DND-41 (cell line): Measurements from ENCODE around the gene PLD1.

Experiments used
- ATAC-seq: fragments of 200-7000 bp; cut with Tn5 transposase; 3 replicates; pipeline ENCODE4 v1.9.1; 2021; ENCODE audit warnings: low read depth; ENCODE audit not compliant: insufficient read depth
- DNase-seq: peaks from one replicate; pipeline ENCODE4 v3.0.0-alpha.2; 2020
- H2AFZ ChIP-seq: 2 replicates; pipeline ENCODE4 v1.6.0; 2012; ENCODE audit warnings: low read depth, low read length
- H3K27ac ChIP-seq: 2 replicates; pipeline ENCODE4 v1.5.1; 2012; ENCODE audit warnings: low read length, inconsistent platforms
- H3K27me3 ChIP-seq: fragments of 200-600 bp; sonication (generic); 2 replicates; pipeline ENCODE4 v1.6.0; 2012; ENCODE audit warnings: low read length, mild to moderate bottlenecking, inconsistent platforms; ENCODE audit not compliant: insufficient read depth, poor library complexity
- H3K36me3 ChIP-seq: 2 replicates; pipeline ENCODE4 v1.5.1; 2012; ENCODE audit warnings: low read length, inconsistent platforms; ENCODE audit not compliant: insufficient read depth
- H3K4me1 ChIP-seq: 2 replicates; pipeline ENCODE4 v1.5.1; 2012; ENCODE audit warnings: mild to moderate bottlenecking, low read length; ENCODE audit not compliant: insufficient read depth
- H3K4me2 ChIP-seq: 2 replicates; pipeline ENCODE4 v1.6.0; 2012; ENCODE audit warnings: mild to moderate bottlenecking, moderate library complexity, low read length, inconsistent platforms; ENCODE audit not compliant: insufficient read depth
- H3K4me3 ChIP-seq, 2 experiments: fragments of 200-600 bp in 1 of 2; shearing (Covaris generic) in 1 of 2; 2 replicates each; pipeline ENCODE4 v1.5.1; 2012 to 2016; ENCODE audit warnings: inconsistent platforms in 2 of 2, low read length in 2 of 2, mild to moderate bottlenecking in 2 of 2, low read depth in 1 of 2, moderate library complexity in 1 of 2
- H3K79me2 ChIP-seq: 2 replicates; pipeline ENCODE4 v1.6.0; 2012; ENCODE audit warnings: low read length, inconsistent platforms; ENCODE audit not compliant: insufficient read depth
- H3K9ac ChIP-seq: 2 replicates; pipeline ENCODE4 v1.6.0; 2012; ENCODE audit warnings: low read depth, mild to moderate bottlenecking, inconsistent platforms, low read length, moderate library complexity
- H3K9me3 ChIP-seq: 2 replicates; pipeline ENCODE4 v1.5.1; 2012; ENCODE audit warnings: low read length, moderate library complexity, mild to moderate bottlenecking, inconsistent platforms; ENCODE audit not compliant: insufficient read depth, severe bottlenecking
- H4K20me1 ChIP-seq: 2 replicates; pipeline ENCODE4 v1.6.0; 2012; ENCODE audit warnings: low read length; ENCODE audit not compliant: insufficient read depth
- EZH2 ChIP-seq: IDR thresholded peaks from 3 replicates; pipeline ENCODE4 v1.6.1; 2012; ENCODE audit warnings: borderline replicate concordance, low read depth, mild to moderate bottlenecking, moderate library complexity, low read length, inconsistent platforms; ENCODE audit not compliant: severe bottlenecking
- TF ChIP-seq, protein P1 (sequence below): IDR thresholded peaks from 2 replicates; pipeline ENCODE4 v1.5.1; 2012; ENCODE audit warnings: borderline replicate concordance, low read length, moderate library complexity, mild to moderate bottlenecking; ENCODE audit not compliant: poor library complexity, severe bottlenecking; ENCODE audit errors: extremely low read depth

The PLD1 gene

DNA sequence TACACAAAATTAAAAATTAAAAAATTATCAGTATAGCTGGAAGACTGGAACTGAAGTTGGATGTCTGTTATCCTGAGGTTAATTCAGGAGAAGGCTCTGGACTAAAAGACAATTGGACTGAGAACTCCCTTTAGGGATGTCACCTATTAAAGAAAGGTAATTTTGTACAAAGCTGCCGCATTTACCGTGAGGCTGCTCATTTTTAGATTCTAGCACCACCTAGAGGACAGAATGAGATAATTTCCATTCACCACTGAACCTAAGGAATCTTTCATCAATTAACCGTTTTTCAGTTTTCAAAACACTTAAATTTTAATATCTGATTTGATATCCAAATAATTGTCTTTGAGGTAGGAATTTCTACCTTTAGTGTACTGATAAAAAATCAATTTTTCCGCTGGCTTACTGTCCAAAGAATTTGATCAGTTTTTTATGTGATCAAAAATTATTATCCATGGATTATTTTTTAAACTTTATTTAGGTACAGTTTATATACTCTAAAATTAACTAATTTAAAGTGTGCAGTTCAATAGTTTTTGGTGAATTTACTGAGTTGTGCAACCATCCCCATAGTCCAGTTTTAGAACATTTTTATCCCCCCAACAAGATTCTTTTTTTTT lies 243.4 kb downstream of the PLD1 start:
- TF ChIP-seq EZH2: no peak
- TF ChIP-seq, protein P1, sequence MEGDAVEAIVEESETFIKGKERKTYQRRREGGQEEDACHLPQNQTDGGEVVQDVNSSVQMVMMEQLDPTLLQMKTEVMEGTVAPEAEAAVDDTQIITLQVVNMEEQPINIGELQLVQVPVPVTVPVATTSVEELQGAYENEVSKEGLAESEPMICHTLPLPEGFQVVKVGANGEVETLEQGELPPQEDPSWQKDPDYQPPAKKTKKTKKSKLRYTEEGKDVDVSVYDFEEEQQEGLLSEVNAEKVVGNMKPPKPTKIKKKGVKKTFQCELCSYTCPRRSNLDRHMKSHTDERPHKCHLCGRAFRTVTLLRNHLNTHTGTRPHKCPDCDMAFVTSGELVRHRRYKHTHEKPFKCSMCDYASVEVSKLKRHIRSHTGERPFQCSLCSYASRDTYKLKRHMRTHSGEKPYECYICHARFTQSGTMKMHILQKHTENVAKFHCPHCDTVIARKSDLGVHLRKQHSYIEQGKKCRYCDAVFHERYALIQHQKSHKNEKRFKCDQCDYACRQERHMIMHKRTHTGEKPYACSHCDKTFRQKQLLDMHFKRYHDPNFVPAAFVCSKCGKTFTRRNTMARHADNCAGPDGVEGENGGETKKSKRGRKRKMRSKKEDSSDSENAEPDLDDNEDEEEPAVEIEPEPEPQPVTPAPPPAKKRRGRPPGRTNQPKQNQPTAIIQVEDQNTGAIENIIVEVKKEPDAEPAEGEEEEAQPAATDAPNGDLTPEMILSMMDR: peak; percentile 78
- H4K20me1 ChIP-seq: no peaks in the 10 kb centered on the region
- ATAC-seq: no peak
- no peaks in the 10 kb centered on the region for H3K4me1 ChIP-seq
- no peak overlapping the region for H2AFZ ChIP-seq
- H3K27ac ChIP-seq: no peak overlapping the region
- H3K79me2 ChIP-seq: no peaks in the 10 kb centered on the region
- no peaks in the 10 kb centered on the region for H3K36me3 ChIP-seq
- peaks cover 2% of the 10 kb centered on the region for H3K27me3 ChIP-seq
- H3K9ac ChIP-seq: no peak overlapping the region
- no peak for DNase-seq
- H3K9me3 ChIP-seq: no peaks in the 10 kb centered on the region
- no peak overlapping the region for H3K4me2 ChIP-seq
- no peak overlapping the region for H3K4me3 ChIP-seq

DNA sequence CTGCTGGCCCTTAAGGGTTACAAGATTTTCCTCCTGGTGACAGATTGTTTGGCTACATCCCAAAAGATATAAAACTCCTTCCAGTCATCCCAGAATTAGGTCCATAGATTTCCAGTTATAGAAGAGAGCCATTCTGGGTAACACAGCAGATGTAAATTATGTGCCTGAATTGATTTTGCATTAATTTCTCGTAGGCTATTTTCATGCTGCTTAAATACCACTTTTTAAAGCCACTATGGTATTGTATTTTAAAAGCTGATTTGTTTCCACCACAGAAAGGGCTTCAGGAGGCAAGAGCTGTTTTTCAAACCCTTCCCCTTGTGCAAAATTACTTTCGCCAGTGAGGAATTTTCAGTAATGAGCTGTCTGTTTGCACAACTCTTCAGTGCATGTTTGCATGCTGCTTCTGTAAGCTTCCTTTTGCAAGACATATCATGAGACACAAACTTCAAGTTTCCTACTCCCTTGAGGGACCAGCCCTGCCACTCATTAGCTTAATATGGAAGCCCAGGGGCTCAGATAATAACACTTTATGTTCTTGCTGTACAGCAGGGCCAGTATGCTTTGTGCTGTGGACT lies 244.7 kb downstream of the PLD1 start:
- ATAC-seq: no peak
- Histone ChIP-seq H2AFZ (no peak overlapping the region), H3K9ac (no peak overlapping the region), H4K20me1 (no peaks in the 10 kb centered on the region), H3K4me1 (no peaks in the 10 kb centered on the region), H3K4me2 (no peak overlapping the region), H3K79me2 (no peaks in the 10 kb centered on the region), H3K9me3 (no peaks in the 10 kb centered on the region), H3K4me3 (no peak overlapping the region), H3K27ac (no peak overlapping the region), H3K27me3 (peaks cover 7% of the 10 kb centered on the region), H3K36me3 (no peaks in the 10 kb centered on the region)
- no peak for DNase-seq
- TF ChIP-seq, protein P1: no peak

DNA sequence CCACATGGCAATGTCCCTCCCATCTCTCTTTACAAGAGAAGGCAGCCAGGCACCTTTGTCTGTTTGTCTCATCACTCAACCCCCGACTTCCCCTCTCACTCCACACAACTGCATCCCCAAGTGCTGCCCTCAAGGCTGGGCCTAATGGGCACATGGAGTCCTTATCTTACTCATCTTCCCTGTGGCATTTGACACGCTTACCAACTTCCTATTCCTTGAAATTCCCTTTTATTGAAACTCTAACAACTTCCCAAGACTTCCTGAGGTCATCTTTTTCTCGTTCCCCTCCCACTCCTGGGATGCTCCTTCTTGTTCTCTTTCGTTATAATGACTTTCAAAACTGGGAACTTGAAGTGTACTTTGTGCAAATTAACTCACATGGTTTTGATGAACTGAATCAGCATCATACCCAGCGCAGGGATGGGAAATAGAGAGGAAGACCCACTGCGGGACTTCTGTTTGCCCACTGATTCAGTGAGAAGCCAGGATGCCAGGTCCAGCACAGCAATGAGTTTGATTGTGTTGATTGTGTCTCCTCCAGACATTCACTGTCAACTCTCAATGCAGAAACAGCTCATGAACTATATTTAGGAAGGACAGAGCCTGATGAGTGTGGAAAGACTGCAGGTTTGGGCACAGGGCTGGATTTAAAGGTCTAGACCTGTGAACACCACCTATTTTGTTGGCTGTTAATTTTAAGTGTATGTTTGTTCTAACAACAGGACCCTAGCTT lies 245.4 kb downstream of the PLD1 start:
- H3K36me3 ChIP-seq: no peaks in the 10 kb centered on the region
- H3K9me3 ChIP-seq: no peaks in the 10 kb centered on the region
- ATAC-seq: no peak
- no peaks in the 10 kb centered on the region for H3K79me2 ChIP-seq
- no peak overlapping the region for H3K27ac ChIP-seq
- no peak overlapping the region for H2AFZ ChIP-seq
- H3K9ac ChIP-seq: no peak overlapping the region
- H3K4me2 ChIP-seq: no peak overlapping the region
- no peaks in the 10 kb centered on the region for H3K4me1 ChIP-seq
- no peak overlapping the region for H3K4me3 ChIP-seq
- no peaks in the 10 kb centered on the region for H4K20me1 ChIP-seq
- no peak for DNase-seq
- TF ChIP-seq EZH2: no peak
- TF ChIP-seq, protein P1: no peak
- H3K27me3 ChIP-seq: peaks cover 7% of the 10 kb centered on the region
